NCI-H1092 (cell line): ENCODE results near the gene POLR1B.
"Not testable (repeated sequence)": the region's sequence is repeated elsewhere in the genome, so short reads cannot be mapped to it uniquely, and the experiment has no call there.

Experiments used
- DNase-seq: peaks from one replicate; lab custom pipeline; 2025; lab: John Stamatoyannopoulos, UW

Gene POLR1B

DNA sequence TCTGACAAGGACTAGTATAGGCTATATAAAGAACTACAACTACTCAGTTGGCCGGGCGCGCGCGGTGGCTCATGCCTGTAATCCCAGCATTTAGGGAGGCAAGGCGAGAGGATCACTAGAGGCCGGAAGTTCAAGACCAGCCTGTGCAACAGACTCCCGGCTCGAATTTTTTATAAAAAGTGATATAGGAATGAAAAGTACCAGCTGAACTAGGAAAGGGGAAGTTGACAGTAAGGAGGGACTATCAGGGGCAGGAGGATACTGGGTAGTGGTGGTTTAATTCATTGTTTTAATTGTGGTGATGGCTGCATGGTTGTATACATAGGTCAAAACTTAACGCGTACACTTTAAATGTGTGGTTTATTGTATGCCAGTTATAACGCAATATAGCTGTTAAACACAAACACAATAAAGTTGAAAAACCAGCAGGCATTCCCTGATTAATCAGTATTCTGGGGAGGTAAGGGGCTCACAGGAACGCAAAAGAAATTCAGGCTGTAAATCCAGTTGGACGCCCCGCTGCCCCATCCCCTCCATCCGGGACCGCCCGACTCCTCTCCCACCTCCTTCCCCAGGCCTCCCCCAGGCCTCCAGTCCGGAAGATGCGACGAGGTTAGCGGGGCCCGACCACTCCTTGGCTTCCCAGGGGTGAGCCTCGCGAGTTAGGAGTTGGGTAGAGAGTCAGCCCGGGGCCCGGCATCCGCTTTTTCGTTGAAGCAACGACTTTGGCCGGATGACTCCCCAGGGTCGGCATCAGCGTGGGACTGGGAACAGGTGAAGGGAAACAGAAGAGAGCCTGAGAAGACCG is 746 bp upstream of the POLR1B start:
- peak; percentile 60 for DNase-seq

GRCh38 chr2:112542984-112543661 is 858 bp downstream of the POLR1B start:
- no peak for DNase-seq

- DNase-seq = no peak
These were observed 5.1 kb downstream of the POLR1B start for GRCh38 chr2:112547333-112547732.

- no peak for DNase-seq
These were observed 6.7 kb downstream of the POLR1B start for GRCh38 chr2:112548980-112549379.

DNA sequence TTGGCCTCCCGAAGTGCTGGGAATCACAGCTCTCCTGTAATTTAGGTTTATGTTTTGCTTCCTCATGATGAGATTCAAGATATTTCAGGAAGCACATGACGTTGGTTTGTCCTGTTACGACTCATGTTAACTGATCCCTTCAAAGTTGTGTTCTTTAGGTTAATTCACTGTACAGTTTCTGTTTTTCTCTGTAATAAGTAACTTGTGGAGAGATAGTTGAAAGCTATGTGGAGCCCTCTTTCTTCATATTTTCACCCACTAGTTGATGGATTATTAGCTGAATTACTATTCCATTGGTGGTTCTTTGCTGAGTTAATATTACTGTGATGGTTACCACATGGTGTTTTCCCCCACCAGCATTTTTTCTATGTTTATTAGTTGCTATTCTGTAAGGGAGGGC is 23.8 kb downstream of the POLR1B start:
- no peak for DNase-seq

- DNase-seq = not testable (repeated sequence)
These were observed 24.2 kb downstream of the POLR1B start for GRCh38 chr2:112566508-112566907.

- no peak for DNase-seq
These were observed 29.7 kb downstream of the POLR1B start for GRCh38 chr2:112572005-112572404.

DNA sequence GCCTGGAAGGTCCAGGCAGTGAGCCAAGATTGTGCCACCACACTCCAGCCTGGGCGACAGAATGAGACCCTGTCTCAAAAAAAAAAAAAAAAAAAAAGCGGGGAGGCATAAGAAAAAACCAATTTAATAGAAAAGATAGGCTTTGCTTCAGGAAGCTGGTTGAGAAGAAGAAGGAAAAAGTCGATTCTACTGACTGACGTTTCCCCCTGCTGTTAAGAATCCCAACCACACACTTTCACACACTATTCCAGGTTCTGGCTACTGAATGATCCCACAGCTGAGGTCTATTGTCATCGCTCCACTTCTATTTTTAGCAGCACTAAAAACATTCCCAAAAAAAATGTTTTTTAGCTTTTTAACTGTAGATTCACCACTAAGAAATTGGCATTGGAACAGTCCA is 35.5 kb downstream of the POLR1B start:
- DNase-seq = no peak

GRCh38 chr2:112579241-112579640 is 37.0 kb downstream of the POLR1B start:
- DNase-seq = no peak

- DNase-seq = no peak
These were observed 37.8 kb downstream of the POLR1B start for GRCh38 chr2:112580084-112580483.

DNA sequence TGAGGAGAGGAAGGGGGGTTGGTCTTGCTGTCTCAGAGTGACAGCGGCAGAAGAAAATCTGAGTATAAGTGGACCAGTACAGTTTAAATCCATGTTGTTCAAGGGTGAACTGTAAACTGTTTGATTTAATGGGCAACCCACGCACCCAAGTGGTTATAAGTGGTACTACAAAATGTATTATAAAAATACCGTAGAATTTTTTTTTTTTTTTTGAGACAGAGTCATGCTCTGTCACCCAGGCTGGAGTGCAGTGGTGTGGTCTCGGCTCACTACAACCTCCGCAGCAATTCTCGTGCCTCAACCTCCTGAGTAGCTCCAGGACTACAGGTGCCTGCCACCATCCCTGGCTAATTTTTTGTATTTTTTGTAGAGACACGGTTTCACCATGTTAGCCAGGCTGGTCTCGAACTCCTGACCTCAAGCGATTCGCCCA is 40.1 kb downstream of the POLR1B start:
- no peak for DNase-seq

GRCh38 chr2:112583497-112584133 is 41.4 kb downstream of the POLR1B start:
- DNase-seq = no peak

DNA sequence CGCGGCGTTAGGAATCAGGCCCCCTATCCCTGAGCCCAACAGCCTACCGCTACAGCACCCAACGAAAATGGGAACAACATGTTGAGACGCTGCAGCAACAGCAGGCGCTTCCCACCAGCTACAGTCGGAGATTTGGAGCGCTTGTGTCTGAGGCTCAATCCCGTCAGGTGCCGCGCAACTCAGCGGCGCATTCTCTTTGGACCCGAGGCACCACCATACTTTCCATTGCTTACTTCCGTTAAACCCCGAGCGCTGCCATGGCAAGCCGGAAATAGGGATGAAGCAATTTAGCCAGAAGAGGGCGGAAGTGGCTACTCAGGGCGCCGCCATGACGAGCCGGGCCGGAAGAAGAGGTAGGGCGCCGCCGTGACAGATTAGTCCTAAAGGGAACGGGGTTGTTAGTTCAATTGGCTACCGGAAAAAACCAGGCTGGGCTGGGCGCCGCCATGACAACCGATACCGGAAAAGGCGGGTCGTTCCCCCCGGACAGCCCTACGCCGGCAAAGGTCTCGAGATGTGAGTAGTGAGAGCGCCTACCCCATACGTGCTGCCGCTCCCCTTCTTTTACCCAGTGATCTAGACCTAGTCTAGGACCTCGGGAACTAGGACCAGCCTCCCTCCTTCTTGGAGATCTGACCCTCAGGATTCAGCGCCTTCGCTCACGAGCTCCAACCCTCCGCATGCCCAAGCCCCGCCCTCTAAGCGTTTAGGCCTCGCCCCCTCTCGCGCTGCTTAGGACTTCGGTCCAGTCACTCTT is 42.0 kb downstream of the POLR1B start, which contains the start of gene CHCHD5:
Gene CHCHD5 (plus strand): TSS at position 476 of the 757 bp plus-strand sequence. CDS start 39 bp downstream, at position 515.
- peak; percentile 86 for DNase-seq

- no peak for DNase-seq
These were observed 42.6 kb downstream of the POLR1B start for GRCh38 chr2:112584891-112585250.

DNA sequence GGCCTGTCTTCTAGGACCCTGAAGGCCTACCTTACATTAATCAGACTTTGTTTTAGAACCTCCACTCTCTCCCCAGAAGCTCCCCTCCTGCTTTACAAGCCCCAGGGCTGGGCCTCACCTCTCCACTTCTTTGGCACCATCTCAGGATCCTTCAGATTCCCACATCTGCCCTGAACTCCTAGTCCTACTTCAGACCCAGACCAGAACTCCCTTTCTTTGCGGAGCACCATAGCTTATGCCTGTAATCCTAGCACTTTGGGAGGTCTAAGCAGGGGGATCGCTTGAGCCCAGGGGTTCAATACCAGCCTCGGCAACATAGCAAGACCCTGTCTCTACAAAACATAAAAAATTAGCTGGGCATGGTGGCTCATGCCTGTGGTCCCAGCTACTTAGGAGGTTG is 43.1 kb downstream of the POLR1B start:
- DNase-seq = no peak

- no peak for DNase-seq
These were observed 43.7 kb downstream of the POLR1B start for GRCh38 chr2:112585873-112586464.

DNA sequence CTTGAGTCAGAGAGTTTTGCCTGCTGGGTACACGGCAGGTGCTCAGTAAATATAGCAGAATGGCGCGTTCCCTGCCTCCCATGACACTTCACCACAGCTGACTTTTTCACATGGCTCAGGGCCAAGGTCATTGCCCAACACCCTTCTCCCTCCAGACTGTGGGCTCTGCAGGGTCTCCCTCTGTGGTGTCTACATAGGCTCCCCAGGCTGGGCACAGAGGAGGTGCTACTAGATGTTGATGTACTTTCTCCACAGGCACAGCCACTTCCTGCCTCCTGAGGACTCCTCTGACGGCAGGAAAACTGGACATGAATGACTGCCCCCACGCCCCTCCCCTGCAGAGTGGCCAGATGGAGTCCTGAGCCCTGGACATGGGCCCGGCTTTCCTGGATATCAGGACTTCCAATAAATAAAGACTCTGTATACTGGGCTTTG is 46.4 kb downstream of the POLR1B start:
- peak; percentile 44 for DNase-seq

- no peak for DNase-seq
These were observed 49.1 kb downstream of the POLR1B start for GRCh38 chr2:112591413-112591812.

- DNase-seq = no peak
These were observed 51.5 kb downstream of the POLR1B start for GRCh38 chr2:112593736-112594135.

DNA sequence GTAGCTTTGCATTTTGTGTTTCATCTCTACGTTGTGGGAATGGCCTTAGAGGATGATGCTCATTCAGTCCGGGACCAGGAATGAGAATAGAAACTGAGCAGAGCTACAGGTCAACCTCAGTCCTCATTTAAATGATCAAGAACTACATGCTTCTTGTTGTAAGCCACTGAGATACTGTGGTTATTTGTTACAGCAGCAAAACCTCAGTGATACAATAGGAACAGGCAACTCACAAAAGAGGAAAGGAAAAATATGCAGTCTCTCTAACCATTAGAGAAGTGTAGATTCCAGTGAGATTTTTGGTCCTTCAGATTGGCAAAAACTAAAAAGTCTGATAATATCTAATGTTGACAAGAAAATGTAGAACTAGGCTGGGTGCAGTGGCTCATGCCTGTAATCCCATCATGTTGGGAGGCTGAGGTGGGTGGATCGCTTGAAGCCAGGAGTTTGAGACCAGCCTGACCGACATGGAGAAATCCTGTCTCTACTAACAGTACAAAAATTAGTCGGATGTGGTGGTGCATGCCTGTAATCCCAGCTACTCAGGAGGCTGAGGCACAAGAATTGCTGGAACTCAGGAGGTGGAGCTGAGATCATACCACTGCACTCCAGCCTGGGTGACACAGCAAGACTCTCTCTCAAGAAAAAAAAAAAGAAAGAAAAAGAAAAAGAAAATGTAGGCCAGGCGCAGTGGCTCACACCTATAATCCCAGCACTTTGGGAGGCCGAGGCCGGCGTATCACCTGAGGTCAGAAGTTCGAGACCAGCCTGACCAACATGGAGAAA is 55.5 kb downstream of the POLR1B start:
- no peak for DNase-seq

GRCh38 chr2:112600634-112601033 is 58.4 kb downstream of the POLR1B start:
- no peak for DNase-seq
